Measurements from ENCODE around the gene TMEM130.

DNA sequence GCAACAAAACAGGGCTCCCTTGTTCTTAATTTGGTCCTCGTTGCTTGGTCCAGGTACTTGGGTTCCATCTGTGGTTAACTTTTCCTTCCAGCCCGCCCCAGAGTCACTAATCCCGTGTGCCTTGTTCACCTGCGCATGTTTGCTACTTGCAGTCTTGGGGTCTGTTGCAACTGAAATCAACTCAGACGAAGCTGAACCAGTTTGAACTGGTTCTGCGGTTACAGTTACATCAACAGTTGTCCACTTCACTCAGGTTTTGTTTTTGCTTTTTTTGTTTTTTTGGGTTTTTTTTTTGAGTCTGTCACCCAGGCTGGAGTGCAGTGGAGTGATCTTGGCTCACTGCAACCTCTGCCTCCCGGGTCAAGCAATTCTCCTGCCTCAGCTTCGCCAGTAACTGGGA is 43.2 kb upstream of the TMEM130 start:
- TF ChIP-seq REST (IDR thresholded peaks at IDR 0.05; ENCODE audit: insufficient read depth in 1 of 2, low read depth in 2 of 2, low read length in 2 of 2) (no peak), FOXP2 (optimal IDR thresholded peaks at IDR 0.05; ENCODE audit: borderline replicate concordance, extremely low read depth, extremely low read length, insufficient read depth) (no peak), POLR2AphosphoS5 (IDR thresholded peaks at IDR 0.05; ENCODE audit: low read depth, low read length) (no peak)
